ENCODE data around the gene MAGI1.

MAGI1 gene

GRCh38 chr3:65485826-65486469 is 552.8 kb downstream of the MAGI1 start:
- Mint-ChIP-seq H3K36me3 (no peaks in the 10 kb centered on the region), H3K4me1 (no peaks in the 10 kb centered on the region), H3K9me3 (peaks cover 0 to 2% of the 10 kb centered on the region in 2 donors), H3K4me3 (no peak overlapping the region), H3K27ac (no peak overlapping the region), H3K27me3 (no peaks in the 10 kb centered on the region)
- DNase-seq (no peak), ATAC-seq (replicated peaks) (no peak)

- H3K4me1 Mint-ChIP-seq: no peaks in the 10 kb centered on the region
- no peaks in the 10 kb centered on the region for H3K27me3 Mint-ChIP-seq
- no peak overlapping the region for H3K4me3 Mint-ChIP-seq
- H3K36me3 Mint-ChIP-seq: no peaks in the 10 kb centered on the region
- no peak for ATAC-seq (replicated peaks)
- H3K9me3 Mint-ChIP-seq: peaks cover 0 to 2% of the 10 kb centered on the region in 2 donors
- no peak overlapping the region for H3K27ac Mint-ChIP-seq
- no peak for DNase-seq
These were observed 553.8 kb downstream of the MAGI1 start for GRCh38 chr3:65484964-65485363.

GRCh38 chr3:65483480-65483879 is 555.2 kb downstream of the MAGI1 start:
- no peaks in the 10 kb centered on the region for H3K27me3 Mint-ChIP-seq
- DNase-seq: no peak
- no peaks in the 10 kb centered on the region for H3K9me3 Mint-ChIP-seq
- ATAC-seq (replicated peaks): no peak
- H3K4me3 Mint-ChIP-seq: no peak overlapping the region
- no peak overlapping the region for H3K27ac Mint-ChIP-seq
- no peaks in the 10 kb centered on the region for H3K4me1 Mint-ChIP-seq
- no peaks in the 10 kb centered on the region for H3K36me3 Mint-ChIP-seq

GRCh38 chr3:65483011-65483410 is 555.7 kb downstream of the MAGI1 start:
- Mint-ChIP-seq H3K4me1 (no peaks in the 10 kb centered on the region), H3K27me3 (no peaks in the 10 kb centered on the region), H3K4me3 (no peak overlapping the region), H3K9me3 (no peaks in the 10 kb centered on the region), H3K27ac (no peak overlapping the region), H3K36me3 (no peaks in the 10 kb centered on the region)
- no peak for ATAC-seq (replicated peaks)
- DNase-seq: no peak

- DNase-seq (no peak), ATAC-seq (replicated peaks) (no peak)
- H3K36me3 Mint-ChIP-seq: no peaks in the 10 kb centered on the region
- no peak overlapping the region for H3K4me3 Mint-ChIP-seq
- H3K9me3 Mint-ChIP-seq: no peaks in the 10 kb centered on the region
- H3K4me1 Mint-ChIP-seq: no peaks in the 10 kb centered on the region
- H3K27ac Mint-ChIP-seq: no peak overlapping the region
- H3K27me3 Mint-ChIP-seq: no peaks in the 10 kb centered on the region
These were observed 557.6 kb downstream of the MAGI1 start for GRCh38 chr3:65481085-65481484.

GRCh38 chr3:65479990-65480389 is 558.7 kb downstream of the MAGI1 start:
- Mint-ChIP-seq H3K27ac (no peak overlapping the region), H3K4me1 (no peaks in the 10 kb centered on the region), H3K4me3 (no peak overlapping the region)

GRCh38 chr3:65478551-65479500 is 559.9 kb downstream of the MAGI1 start:
- ATAC-seq (replicated peaks): no peak
- H3K27ac Mint-ChIP-seq: no peak overlapping the region
- no peak overlapping the region for H3K4me3 Mint-ChIP-seq
- H3K9me3 Mint-ChIP-seq: no peaks in the 10 kb centered on the region
- no peaks in the 10 kb centered on the region for H3K4me1 Mint-ChIP-seq
- no peaks in the 10 kb centered on the region for H3K27me3 Mint-ChIP-seq
- no peaks in the 10 kb centered on the region for H3K36me3 Mint-ChIP-seq
- DNase-seq: no peak

More at GRCh38 chr3:65479990-65480389, 558.7 kb downstream of the MAGI1 start:
- ATAC-seq (replicated peaks) (no peak), DNase-seq (no peak)
- Mint-ChIP-seq H3K9me3 (no peaks in the 10 kb centered on the region), H3K27me3 (no peaks in the 10 kb centered on the region), H3K36me3 (no peaks in the 10 kb centered on the region)

GRCh38 chr3:65473736-65474135 is 565.0 kb downstream of the MAGI1 start:
- H3K9me3 Mint-ChIP-seq: peaks cover 0 to 3% of the 10 kb centered on the region in 2 donors
- no peak overlapping the region for H3K4me3 Mint-ChIP-seq
- DNase-seq (no peak), ATAC-seq (replicated peaks) (no peak)
- H3K4me1 Mint-ChIP-seq: no peaks in the 10 kb centered on the region
- no peaks in the 10 kb centered on the region for H3K27me3 Mint-ChIP-seq
- no peak overlapping the region for H3K27ac Mint-ChIP-seq
- H3K36me3 Mint-ChIP-seq: no peaks in the 10 kb centered on the region

- Mint-ChIP-seq H3K36me3 (no peaks in the 10 kb centered on the region), H3K4me3 (no peak overlapping the region), H3K27me3 (no peaks in the 10 kb centered on the region), H3K4me1 (no peaks in the 10 kb centered on the region), H3K27ac (no peak overlapping the region), H3K9me3 (peaks cover 3% of the 10 kb centered on the region in 2 donors)
- DNase-seq (no peak), ATAC-seq (replicated peaks) (no peak)
These were observed 566.2 kb downstream of the MAGI1 start for GRCh38 chr3:65472501-65472900.

GRCh38 chr3:65466300-65466988 is 572.3 kb downstream of the MAGI1 start:
- Mint-ChIP-seq H3K4me3 (no peak overlapping the region), H3K4me1 (no peaks in the 10 kb centered on the region), H3K9me3 (peaks cover 7 to 17% of the 10 kb centered on the region in 2 donors), H3K36me3 (no peaks in the 10 kb centered on the region), H3K27me3 (no peaks in the 10 kb centered on the region), H3K27ac (no peak overlapping the region)
- ATAC-seq (replicated peaks) (no peak), DNase-seq (no peak)

- ATAC-seq (replicated peaks) (no peak), DNase-seq (no peak)
- no peaks in the 10 kb centered on the region for H3K4me1 Mint-ChIP-seq
- H3K9me3 Mint-ChIP-seq: peaks cover under 1 to 3% of the 10 kb centered on the region in 2 donors
- no peaks in the 10 kb centered on the region for H3K36me3 Mint-ChIP-seq
- H3K27ac Mint-ChIP-seq: no peak overlapping the region
- H3K27me3 Mint-ChIP-seq: no peaks in the 10 kb centered on the region
- H3K4me3 Mint-ChIP-seq: no peak overlapping the region
These were observed 588.8 kb downstream of the MAGI1 start for GRCh38 chr3:65449841-65450428.

- ATAC-seq (replicated peaks): no peak
- no peaks in the 10 kb centered on the region for H3K4me1 Mint-ChIP-seq
These were observed 590.6 kb downstream of the MAGI1 start for GRCh38 chr3:65448120-65448519.

GRCh38 chr3:65445573-65446169 is 593.0 kb downstream of the MAGI1 start:
- no peak overlapping the region for H3K27ac Mint-ChIP-seq
- no peaks in the 10 kb centered on the region for H3K36me3 Mint-ChIP-seq
- H3K9me3 Mint-ChIP-seq: peaks cover 0 to 3% of the 10 kb centered on the region in 2 donors
- no peaks in the 10 kb centered on the region for H3K4me1 Mint-ChIP-seq
- H3K27me3 Mint-ChIP-seq: no peaks in the 10 kb centered on the region
- DNase-seq (no peak), ATAC-seq (replicated peaks) (no peak)
- H3K4me3 Mint-ChIP-seq: no peak overlapping the region

More at GRCh38 chr3:65448120-65448519, 590.6 kb downstream of the MAGI1 start:
- no peaks in the 10 kb centered on the region for H3K27me3 Mint-ChIP-seq
- no peak overlapping the region for H3K4me3 Mint-ChIP-seq
- no peaks in the 10 kb centered on the region for H3K36me3 Mint-ChIP-seq
- peaks cover 0 to 3% of the 10 kb centered on the region in 2 donors for H3K9me3 Mint-ChIP-seq
- no peak for DNase-seq
- no peak overlapping the region for H3K27ac Mint-ChIP-seq

- Mint-ChIP-seq H3K27me3 (no peaks in the 10 kb centered on the region), H3K36me3 (no peaks in the 10 kb centered on the region), H3K4me3 (no peak overlapping the region), H3K27ac (no peak overlapping the region), H3K4me1 (no peaks in the 10 kb centered on the region), H3K9me3 (peaks cover 0 to 3% of the 10 kb centered on the region in 2 donors)
- DNase-seq (no peak), ATAC-seq (replicated peaks) (no peak)
These were observed 594.3 kb downstream of the MAGI1 start for GRCh38 chr3:65444447-65444815.
